Measurements from ENCODE around the gene DENND6B.

- TF ChIP-seq POLR2AphosphoS5 (IDR thresholded peaks at IDR 0.05) (no peak), CTCF (IDR thresholded peaks at IDR 0.05) (no peak)
These were observed 49.4 kb upstream of the DENND6B start for GRCh38 chr22:50376085-50376651.
